Amygdala (tissue), 56 donors: ENCODE data around the gene RSRC1.
"Not testable (repeated sequence)": the region's sequence is repeated elsewhere in the genome, so short reads cannot be mapped to it uniquely, and the experiment has no call there.

Experiments
- DNase-seq, 56 donors: peaks; one replicate each; lab custom pipeline; 2025; lab: John Stamatoyannopoulos, UW

RSRC1 gene

GRCh38 chr3:158381262-158381868, 271.5 kb downstream of the RSRC1 start:
- DNase-seq = no peak

GRCh38 chr3:158382479-158382878, 272.6 kb downstream of the RSRC1 start:
- no peak for DNase-seq

- DNase-seq = no peak
Measured at GRCh38 chr3:158384019-158384418, 274.1 kb downstream of the RSRC1 start.

GRCh38 chr3:158395421-158395820, 285.5 kb downstream of the RSRC1 start:
- DNase-seq = no peak

DNA sequence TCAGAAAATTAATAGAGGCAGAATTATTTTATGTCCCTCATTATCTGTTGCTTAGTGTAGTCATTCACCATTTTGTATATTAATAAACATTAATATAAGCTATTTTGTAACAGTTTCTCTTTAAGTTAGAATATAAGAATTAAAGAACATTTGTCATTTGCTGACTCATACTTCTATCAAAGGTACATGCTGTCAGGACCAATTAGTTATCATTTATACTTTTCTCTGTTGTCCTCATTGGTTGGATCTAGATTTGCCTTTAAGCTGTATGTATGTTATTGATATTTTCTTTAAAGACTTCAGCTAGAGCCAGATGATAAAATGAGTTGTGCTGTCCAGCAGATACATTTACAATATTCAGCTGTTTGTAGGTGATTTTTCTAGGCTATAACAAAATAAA, 292.7 kb downstream of the RSRC1 start:
- DNase-seq = no peak

- no peak for DNase-seq
Measured at GRCh38 chr3:158403013-158403412, 293.1 kb downstream of the RSRC1 start.

DNA sequence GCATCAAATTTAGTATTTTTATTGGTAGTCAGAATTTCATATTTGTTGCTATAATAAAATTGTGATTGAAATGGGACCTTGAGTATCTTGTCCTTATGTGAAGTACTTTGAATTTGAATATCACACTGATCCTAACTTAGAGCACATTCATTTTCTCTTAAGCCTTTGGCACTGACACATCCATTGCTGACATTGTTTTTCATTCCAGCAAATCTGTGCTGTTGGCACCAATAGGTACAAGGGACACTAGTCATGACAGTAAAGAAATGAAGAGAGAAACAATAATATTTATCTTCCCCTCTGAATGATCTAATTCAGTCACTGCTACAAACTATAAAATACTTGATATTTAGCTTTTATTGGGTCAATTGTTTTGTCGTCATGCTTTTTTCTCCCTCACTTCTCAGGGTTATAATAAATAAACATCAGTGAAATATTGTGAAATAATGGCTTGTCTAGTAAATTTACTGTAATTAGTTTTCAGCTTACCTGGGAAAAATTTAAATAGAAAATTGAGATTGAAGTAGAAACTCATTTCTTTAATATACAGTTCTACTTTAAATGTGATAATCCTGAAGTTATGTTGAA, 294.3 kb downstream of the RSRC1 start:
- no peak for DNase-seq

DNA sequence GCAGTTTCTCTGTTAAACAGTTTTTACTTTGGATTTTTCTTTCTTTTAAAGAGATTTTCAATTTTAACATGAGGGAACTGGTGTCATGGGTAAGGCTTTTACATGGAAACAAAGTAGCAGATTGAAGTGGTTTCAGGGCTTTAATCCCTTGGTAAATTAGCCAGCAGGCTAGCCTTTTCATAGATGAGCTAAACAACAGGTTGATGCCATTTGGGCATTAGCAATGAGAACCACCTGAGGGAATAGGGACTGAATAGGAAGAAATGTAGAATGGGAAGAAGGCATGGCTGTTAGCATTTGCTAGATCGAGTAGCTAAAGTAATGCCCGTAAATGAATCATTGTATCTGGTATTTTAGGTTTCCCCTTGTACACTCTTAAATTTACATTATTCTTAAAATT, 295.6 kb downstream of the RSRC1 start:
- no peak for DNase-seq

DNA sequence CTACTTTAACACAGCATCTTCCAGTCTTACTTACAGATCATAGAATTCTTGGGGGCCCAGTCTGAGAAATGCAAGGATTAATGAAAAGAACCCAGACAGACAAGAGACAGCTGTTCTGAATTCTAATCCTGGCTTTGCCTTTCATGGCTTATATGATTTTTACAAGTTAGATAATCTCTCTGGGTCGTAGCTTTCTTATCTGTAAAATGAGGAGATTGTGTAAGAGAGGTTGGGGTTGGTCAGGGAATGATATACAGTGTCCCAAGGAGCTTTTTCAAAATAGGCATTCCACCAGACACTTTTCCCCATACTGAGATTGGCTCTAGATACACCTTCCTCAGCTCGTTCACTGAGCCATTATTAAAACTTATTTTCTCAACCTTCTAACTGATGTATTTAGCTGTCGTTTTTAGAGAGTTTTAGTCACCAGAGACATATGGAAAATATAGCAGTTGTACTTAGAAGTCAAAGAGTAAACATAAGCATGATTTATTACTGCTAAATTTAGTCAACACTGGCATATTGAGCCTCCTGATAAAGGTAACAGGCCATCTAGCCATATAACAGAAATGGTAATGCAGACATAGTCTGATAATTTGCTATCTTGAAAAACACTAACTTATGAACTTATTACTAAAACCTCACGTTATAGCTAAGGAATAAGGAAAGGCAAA, 298.1 kb downstream of the RSRC1 start:
- no peak for DNase-seq

DNA sequence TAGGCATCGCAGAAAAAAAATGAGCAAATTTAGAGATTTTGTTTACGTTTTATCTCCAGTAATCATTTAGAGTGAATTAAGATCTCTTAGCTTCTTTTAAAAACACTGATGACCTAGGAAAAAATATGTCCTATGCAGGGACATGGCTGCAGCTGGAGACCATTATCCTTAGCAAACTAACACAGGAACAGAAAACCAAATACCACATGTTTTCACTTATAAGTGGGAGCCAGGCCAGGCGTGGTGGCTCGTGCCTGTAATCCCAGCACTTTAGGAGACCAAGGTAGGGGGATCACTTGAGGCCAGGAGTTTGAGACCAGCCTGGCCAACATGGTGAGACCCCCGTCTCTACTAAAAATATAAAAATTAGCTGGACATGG, 298.6 kb downstream of the RSRC1 start:
- not testable (repeated sequence) for DNase-seq

DNA sequence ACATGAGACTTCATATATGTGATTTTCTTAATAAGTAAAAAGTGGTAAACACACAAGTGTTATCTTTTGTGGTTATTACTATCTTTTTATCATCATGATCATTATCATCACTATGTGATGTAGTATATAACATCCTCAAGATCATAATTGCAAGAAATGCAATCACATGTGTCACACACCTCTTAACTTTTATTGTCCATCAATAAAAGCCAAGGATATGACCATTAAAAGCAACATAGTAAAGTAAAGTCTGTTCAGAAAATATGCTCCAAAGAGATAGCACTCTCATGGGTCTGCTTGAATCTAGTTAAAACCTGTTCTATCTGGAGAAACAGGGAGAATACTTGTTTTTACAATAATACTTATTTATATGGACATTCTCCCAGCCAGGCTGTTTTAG, 308.1 kb downstream of the RSRC1 start:
- no peak for DNase-seq

- no peak for DNase-seq
Measured at GRCh38 chr3:158419820-158420653, 310.1 kb downstream of the RSRC1 start.

DNA sequence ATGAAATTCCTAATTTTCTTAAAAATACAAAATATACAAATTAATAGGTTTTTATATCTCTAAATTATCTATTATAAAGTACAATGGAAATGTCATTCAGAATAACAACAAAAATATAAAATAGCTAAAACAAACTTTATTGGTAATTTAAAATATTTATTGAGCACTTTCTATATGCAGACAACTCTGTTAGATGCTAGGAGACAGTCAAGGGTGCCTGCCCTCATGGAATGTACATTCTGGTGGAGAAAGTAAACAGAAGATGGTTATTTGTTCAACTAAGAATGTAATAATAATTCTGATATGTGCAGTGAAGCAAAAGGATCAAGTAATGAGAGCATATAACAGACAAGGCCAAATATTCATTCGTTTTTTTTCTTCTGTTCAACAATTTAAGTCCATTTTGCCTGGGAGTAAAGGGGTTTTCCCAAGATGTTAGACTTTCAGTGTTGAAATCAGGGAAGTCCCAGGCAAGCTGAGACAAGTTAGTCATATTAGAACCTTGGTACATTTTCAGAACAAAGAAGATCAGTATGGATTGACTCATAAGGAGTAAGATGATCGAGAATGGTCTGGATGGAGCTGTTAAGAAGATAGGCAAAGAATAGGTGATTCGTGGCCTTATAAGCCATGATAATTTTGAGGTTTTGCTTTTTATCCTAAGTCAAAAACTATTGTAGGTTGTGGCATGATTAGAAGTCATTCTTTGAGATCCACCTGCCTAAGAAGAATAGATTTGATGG, 310.9 kb downstream of the RSRC1 start:
- no peak for DNase-seq

- no peak for DNase-seq
Measured at GRCh38 chr3:158430448-158430847, 320.6 kb downstream of the RSRC1 start.

DNA sequence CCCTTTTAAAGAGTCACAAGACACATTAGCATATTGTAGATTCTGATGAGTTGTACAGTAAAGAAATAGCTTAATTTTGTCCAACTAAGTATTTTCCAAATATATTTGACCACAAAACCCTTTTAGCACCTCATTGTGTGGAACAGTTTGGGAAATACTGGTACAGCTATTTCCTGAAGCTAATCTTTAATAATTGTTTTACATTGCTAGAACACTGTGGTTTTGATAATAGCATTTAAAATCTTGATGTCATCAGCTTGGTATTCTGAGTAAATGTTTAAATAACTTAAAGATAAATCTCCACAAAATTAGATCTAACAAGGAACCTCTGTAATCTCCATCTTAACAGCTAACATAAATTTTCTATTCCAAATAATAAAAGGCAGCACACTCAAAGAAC, 321.1 kb downstream of the RSRC1 start:
- no peak for DNase-seq

- no peak for DNase-seq
Measured at GRCh38 chr3:158431829-158432228, 321.9 kb downstream of the RSRC1 start.

- peak in 38 of 56 donors; percentile 0 to 83 (median 14) for DNase-seq
Measured at GRCh38 chr3:158434412-158435038, 324.6 kb downstream of the RSRC1 start.

- no peak for DNase-seq
Measured at GRCh38 chr3:158443632-158444031, 333.7 kb downstream of the RSRC1 start.

DNA sequence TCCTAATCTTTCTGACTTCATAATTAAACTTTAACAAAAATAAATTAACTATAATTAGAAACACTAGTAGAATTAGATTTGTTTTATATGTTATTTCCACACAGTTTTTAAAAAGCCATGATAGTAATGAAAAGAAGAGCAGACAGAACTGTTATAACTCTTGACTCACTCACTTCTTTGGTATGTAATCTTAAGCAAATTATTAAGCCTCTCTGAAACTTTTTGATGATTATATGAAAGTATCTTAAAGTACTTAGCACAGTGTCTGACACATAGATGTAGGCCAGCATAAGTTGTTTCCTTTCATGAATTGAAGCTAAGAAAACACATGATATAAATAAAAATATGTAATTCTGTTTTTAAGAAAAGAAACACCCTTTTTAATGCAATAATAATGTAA, 337.5 kb downstream of the RSRC1 start:
- DNase-seq = no peak

DNA sequence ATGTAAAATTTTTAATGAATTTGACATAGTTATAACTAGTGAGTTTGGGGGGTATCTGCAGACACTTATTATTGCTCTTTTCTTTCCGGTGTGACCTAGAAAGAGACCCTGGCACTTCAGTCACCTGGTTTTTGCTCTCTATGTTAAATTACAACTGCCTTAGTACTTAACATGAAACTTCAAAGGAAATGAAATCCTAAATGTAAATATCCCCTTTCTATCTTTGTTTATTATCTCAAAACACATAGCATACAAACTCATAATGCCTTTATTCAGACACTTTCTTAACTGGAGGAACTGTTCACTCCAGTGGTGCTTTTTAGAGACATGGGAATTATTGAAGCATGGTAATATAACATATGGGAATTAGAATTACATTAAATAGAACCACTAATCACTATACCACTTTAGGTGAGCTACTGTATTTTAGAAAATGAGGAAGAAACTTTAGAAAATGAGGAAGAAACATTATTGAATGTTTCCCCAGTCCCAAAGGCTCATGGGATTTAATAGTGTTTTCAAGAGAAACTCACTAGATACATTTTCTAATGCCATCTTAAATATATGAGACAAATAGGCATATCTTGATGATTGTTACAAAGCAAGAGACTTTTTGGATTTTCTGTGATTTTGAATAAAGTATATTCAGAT, 341.6 kb downstream of the RSRC1 start:
- no peak for DNase-seq
